ENCODE measurements around the gene PPP1R3D. TPM values are rescaled to one million over a fixed set of nuclear protein-coding genes. Genes with fewer than 3 reads are reported as not detected.

Gene PPP1R3D
- total RNA-seq, 1 experiment from 2014 or later: 2.4 TPM

DNA sequence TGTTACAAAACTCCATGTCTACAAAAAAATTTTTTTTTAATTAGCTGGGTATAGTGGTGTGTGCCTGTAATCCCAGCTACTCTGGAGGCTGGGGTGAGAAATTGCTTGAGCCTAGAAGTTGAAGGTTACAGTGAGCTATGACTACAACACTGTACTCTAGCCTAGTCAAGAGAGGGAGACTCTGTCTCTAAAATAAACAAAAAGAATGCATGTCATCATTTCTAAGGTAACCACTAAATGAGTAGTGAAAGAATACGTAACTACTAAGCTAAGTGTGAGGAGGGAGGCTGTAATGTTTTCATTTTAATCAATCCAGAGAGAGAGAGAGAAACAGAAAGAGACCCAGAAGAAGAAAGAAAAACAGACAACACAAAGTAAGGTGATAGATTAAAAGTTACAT lies 16.6 kb downstream of the PPP1R3D start:
- H3K9me3 Mint-ChIP-seq (ENCODE audit: unreplicated experiment): no peaks in the 10 kb centered on the region
- H3K4me1 Mint-ChIP-seq (ENCODE audit: insufficient read depth, unreplicated experiment): no peaks in the 10 kb centered on the region
- TF ChIP-seq, protein P1, sequence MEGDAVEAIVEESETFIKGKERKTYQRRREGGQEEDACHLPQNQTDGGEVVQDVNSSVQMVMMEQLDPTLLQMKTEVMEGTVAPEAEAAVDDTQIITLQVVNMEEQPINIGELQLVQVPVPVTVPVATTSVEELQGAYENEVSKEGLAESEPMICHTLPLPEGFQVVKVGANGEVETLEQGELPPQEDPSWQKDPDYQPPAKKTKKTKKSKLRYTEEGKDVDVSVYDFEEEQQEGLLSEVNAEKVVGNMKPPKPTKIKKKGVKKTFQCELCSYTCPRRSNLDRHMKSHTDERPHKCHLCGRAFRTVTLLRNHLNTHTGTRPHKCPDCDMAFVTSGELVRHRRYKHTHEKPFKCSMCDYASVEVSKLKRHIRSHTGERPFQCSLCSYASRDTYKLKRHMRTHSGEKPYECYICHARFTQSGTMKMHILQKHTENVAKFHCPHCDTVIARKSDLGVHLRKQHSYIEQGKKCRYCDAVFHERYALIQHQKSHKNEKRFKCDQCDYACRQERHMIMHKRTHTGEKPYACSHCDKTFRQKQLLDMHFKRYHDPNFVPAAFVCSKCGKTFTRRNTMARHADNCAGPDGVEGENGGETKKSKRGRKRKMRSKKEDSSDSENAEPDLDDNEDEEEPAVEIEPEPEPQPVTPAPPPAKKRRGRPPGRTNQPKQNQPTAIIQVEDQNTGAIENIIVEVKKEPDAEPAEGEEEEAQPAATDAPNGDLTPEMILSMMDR (IDR thresholded peaks at IDR 0.05; ENCODE audit: unreplicated experiment): no peak
- no peak overlapping the region for H3K4me3 Mint-ChIP-seq (ENCODE audit: unreplicated experiment)
- ChIA-PET POLR2A (interaction anchor here (2.6 kb wide), 1 partner anchor 17 kb away, joined by 9 read pairs; the partner anchor contains the start of genes FAM217B and PPP1R3D), CTCF (interaction anchor here (3.3 kb wide), 1 partner anchor 11 kb away, joined by 12 read pairs; no protein-coding TSS in a partner anchor)
- intact Hi-C loops (cut with micrococcal nuclease): no loop called here
- BruUV-seq (replicated peaks): no TSS peak
- no peak overlapping the region for H3K27ac Mint-ChIP-seq (ENCODE audit: low read depth, unreplicated experiment)
- no peaks in the 10 kb centered on the region for H3K36me3 Mint-ChIP-seq (ENCODE audit: insufficient read depth, unreplicated experiment)
- peaks cover 3% of the 10 kb centered on the region for H3K27me3 Mint-ChIP-seq (ENCODE audit: insufficient read depth, unreplicated experiment)
- no peak for DNase-seq (ENCODE audit: unreplicated experiment)

DNA sequence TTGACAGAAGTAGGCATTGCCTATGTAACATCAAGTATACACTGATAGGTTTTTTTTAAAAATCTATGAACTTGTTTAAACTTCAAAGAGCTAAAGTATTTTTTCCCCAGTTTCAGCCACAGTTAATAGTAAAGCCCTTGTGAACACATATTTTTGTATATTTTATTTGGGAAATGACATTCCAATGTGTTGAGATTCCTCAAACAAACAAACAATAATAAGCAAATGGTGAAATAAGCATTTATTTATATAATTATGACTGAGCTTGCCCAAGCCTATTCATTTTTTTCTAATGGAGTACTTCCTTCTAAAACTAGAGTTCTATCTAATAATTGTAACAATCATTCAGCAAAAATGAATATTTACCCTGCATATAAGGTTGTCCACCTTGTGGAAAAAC lies 19.2 kb downstream of the PPP1R3D start:
- ChIA-PET CTCF (interaction anchor here (1.1 kb wide), 1 partner anchor 13 kb away, joined by 4 read pairs; no protein-coding TSS in a partner anchor), POLR2A (interaction anchor here (2.5 kb wide), 1 partner anchor 19 kb away, joined by 13 read pairs; the partner anchor contains the start of genes FAM217B and PPP1R3D)
- no peak for DNase-seq (ENCODE audit: unreplicated experiment)
- no peaks in the 10 kb centered on the region for H3K4me1 Mint-ChIP-seq (ENCODE audit: insufficient read depth, unreplicated experiment)
- no peak overlapping the region for H3K27ac Mint-ChIP-seq (ENCODE audit: low read depth, unreplicated experiment)
- H3K27me3 Mint-ChIP-seq (ENCODE audit: insufficient read depth, unreplicated experiment): no peaks in the 10 kb centered on the region
- BruUV-seq (replicated peaks): no TSS peak
- intact Hi-C loops (cut with micrococcal nuclease): no loop called here
- TF ChIP-seq, protein P1 (IDR thresholded peaks at IDR 0.05; ENCODE audit: unreplicated experiment): no peak
- no peak overlapping the region for H3K4me3 Mint-ChIP-seq (ENCODE audit: unreplicated experiment)
- no peaks in the 10 kb centered on the region for H3K36me3 Mint-ChIP-seq (ENCODE audit: insufficient read depth, unreplicated experiment)
- no peaks in the 10 kb centered on the region for H3K9me3 Mint-ChIP-seq (ENCODE audit: unreplicated experiment)

DNA sequence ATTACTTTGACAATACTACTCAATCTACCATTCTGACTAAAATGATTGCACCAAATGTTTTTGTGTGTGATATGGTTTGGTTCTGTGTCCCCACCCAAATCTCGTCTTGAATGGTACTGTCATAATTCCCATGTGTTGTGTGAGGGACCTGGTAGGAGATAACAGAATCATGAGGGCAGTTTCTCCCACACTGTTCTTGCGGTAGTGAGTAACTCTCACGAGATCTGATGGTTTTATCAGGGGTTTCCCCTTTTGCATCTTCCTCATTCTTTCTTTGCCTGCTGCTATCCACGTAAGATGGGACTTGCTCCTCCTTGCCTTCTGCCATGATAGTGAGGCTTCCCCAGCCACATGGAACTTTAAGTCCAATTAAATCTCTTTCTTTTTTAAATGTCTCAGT lies 27.5 kb downstream of the PPP1R3D start:
- no TSS peak for BruUV-seq (replicated peaks)
- TF ChIP-seq, protein P1 (IDR thresholded peaks at IDR 0.05; ENCODE audit: unreplicated experiment): no peak
- intact Hi-C loops (cut with micrococcal nuclease): no loop called here
- Mint-ChIP-seq H3K4me3 (ENCODE audit: unreplicated experiment) (no peak overlapping the region), H3K36me3 (ENCODE audit: insufficient read depth, unreplicated experiment) (no peaks in the 10 kb centered on the region), H3K27me3 (ENCODE audit: insufficient read depth, unreplicated experiment) (peaks cover 10% of the 10 kb centered on the region), H3K9me3 (ENCODE audit: unreplicated experiment) (no peaks in the 10 kb centered on the region), H3K27ac (ENCODE audit: low read depth, unreplicated experiment) (no peak overlapping the region), H3K4me1 (ENCODE audit: insufficient read depth, unreplicated experiment) (no peaks in the 10 kb centered on the region)
- ChIA-PET CTCF (interaction anchor here (0.7 to 1.7 kb wide), 3 partner anchors 22 to 1679 kb away, joined by 3 to 10 read pairs (median 3); no protein-coding TSS in a partner anchor), POLR2A (interaction anchor here (2.1 kb wide), 1 partner anchor 28 kb away, joined by 11 read pairs; the partner anchor contains the start of genes FAM217B and PPP1R3D)
- no peak for DNase-seq (ENCODE audit: unreplicated experiment)

GRCh38 chr20:59911041-59911440 lies 29.1 kb downstream of the PPP1R3D start:
- TF ChIP-seq, protein P1 (IDR thresholded peaks at IDR 0.05; ENCODE audit: unreplicated experiment): no peak
- POLR2A ChIA-PET: interaction anchor here (0.6 to 2.1 kb wide), 2 partner anchors 29 to 294 kb away, joined by 3 to 11 read pairs; partner anchors contain the start of genes FAM217B and PPP1R3D
- CTCF ChIA-PET: interaction anchor here (0.6 to 1.7 kb wide), 4 partner anchors 23 to 922 kb away, joined by 3 to 10 read pairs (median 4); no protein-coding TSS in a partner anchor

More at GRCh38 chr20:59911041-59911440, 29.1 kb downstream of the PPP1R3D start:
- Mint-ChIP-seq H3K36me3 (ENCODE audit: insufficient read depth, unreplicated experiment) (no peaks in the 10 kb centered on the region), H3K27me3 (ENCODE audit: insufficient read depth, unreplicated experiment) (peaks cover 10% of the 10 kb centered on the region), H3K4me1 (ENCODE audit: insufficient read depth, unreplicated experiment) (no peaks in the 10 kb centered on the region), H3K9me3 (ENCODE audit: unreplicated experiment) (no peaks in the 10 kb centered on the region), H3K4me3 (ENCODE audit: unreplicated experiment) (no peak overlapping the region), H3K27ac (ENCODE audit: low read depth, unreplicated experiment) (no peak overlapping the region)
- BruUV-seq (replicated peaks): no TSS peak
- intact Hi-C loops (cut with micrococcal nuclease): no loop called here
- DNase-seq (ENCODE audit: unreplicated experiment): no peak

All from MCF 10A (cell line).